NCI-H2196 treated with DMSO at 0.1 percent for 48 hours (cell line): ENCODE measurements around the gene RAB6B.

Source experiments
- DNase-seq: peaks from one replicate; lab custom pipeline; 2025; ENCODE audit not compliant: unreplicated experiment; lab: John Stamatoyannopoulos, UW

RAB6B gene

DNA sequence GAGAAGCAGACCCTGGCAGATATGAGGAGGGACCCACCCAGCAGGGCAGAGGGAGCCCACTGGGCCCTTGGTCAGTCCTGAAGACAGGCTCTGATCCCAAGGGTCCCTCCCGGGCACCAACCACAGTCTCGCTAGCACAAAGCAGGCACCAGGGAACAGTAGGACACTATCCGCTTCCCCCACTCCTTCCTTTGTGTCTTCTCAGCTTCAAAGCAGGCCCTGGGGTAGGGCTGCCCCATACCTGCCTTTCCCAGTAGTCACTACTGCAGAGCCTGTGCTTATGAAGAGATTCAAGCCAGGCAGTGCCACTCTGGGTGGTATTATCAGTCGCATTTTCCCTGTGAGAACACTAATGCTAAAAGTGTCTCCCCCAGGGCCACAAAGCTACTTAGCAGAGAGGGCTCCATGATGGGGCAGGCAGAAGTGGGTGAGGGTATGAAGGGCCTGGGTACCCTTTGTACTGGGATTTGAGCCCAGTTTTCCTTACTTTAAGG lies 57.3 kb downstream of the RAB6B start:
- DNase-seq, result no peak

DNA sequence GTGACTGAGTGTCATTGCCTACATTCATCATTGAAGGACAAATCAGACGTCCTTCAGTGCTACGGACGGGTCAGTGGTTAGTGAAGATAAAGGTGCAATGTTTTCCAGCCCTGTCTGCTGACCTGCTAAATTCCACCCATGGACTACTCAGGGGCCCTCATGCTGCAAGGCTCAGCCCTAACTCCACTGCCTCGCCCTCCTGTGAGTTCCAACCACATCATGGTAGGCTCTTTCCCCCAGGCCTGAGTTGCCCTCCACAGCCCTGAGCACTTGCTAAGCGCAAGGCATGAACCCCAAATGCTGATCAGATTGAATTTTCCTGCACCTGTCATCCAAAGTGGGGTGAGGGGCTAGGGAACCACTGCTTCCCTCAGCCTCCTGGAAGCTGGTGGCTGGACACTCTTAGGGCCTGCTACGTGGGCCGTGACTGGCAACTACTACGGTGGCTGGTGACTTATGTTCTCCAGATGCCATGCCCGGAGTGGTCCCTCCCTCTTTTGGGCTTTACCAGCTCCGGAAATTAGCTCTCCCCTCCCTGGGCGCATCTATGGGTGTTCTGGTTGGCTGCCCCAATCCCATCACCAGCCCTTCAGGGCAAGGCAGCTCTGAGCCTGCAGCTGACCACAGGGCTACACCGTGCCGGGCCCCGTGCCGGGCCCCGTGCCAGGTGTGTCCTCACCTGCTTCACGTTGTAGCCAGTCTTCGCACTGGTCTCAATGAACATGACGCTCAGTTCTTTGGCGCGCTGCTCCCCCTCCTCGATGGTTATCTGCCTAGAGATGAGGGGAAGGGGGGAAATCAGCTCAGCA lies 58.0 kb downstream of the RAB6B start:
- DNase-seq, result no peak

DNA sequence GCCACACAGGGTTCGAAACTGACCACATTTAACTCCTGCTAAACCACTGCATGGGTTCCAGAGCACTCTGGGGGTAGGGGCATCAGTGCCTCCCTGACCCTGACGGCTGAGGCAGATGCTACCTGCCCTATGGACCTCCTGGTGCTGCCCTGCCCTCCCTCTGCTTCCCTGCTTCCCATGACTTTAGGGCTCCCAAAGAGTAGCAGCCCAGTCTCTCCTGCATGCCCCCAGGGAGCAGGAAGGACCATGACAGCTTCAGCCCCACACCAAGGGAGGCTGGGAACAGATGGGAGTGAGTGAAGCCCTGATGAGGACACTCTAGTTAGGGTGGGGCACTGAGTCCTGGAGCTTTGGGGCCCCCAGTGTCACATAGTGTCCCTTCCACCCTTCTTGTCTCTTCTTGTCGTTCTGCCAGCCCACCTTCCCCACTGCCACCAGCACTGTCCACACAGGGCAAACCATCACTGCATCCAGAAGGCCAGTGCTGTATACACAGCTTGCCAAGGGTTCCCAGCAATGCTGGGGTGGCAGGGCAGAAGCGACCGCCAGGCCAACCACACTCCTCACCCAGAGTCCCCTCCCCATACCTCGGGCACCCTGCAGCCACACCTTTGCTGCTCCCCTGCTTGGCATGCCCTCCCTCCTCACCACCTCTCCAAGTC lies 59.1 kb downstream of the RAB6B start:
- DNase-seq, result no peak

DNA sequence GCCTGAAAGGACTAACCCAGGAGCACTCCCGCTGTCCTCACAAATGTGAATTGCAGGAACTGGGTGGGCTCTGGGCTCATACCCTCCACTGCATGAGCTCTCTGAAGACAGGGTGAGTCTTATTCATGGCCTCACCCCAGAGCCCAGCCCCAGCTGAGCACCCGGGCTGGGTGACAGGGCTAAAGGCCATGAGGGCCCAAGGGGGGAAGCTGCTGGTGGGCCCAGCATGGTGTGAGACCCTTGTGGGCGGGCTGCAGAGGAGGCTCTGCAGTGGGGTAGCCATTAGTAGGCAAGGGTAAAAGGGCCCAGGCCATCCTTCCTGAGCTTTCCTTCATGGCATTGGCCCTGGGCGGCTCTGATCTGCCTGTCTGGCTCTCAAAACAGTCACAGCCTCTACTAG lies 59.7 kb downstream of the RAB6B start:
- DNase-seq, result no peak

DNA sequence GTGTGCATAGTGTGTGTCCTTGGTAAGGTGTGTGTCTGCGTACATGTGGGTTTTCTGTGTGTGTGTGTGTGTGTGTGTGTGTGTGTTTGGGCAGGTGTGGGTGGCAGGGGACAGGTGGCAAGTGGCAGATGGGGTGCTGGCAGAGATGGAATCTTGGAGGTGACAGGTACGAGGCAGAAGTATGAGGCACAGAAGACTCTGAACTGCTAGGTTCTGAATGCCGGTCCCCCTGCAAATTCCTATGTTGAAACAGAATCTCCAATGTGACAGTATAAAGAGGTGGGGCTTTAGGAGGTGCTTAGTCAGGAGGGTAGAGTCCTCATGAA lies 60.3 kb downstream of the RAB6B start:
- DNase-seq, result no peak

DNA sequence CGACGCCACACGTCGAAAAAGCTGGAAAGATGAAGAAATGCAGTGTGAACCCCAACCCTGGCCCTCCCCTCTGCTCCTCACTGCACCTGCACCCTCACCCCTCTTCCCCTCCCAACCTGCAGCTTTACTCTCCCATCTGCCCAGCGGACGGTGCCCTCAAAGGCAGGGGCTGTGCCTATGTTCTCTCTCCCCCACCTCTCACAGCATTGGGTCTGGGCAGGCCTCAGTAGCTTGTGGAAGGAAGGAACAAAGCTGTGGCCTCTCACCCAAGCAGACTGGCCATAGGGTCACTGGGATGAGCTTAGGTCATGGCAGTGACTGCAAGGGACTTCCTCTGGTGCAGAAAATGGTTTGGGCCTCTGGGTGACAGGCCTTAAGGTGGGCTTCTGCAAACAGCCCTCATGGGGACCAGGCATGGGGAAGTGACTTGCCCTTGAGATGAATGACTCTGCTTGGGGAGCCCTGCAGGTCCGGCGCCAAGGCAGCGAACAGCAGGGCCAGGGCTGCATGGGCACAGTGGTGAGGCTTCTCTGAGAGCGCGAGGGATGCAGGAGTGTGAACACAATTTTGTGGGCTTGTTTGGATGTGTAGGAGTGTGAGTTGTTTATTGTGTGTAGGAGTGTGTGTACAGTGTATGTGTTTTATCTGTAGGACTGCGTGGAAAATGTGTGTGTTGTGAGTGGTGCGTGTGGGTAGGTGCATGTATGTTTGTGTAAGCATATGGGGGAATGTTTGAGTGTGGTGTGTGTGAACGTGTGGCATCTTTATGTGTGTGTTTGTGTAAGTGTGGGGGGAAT lies 60.9 kb downstream of the RAB6B start:
- no peak for DNase-seq

DNA sequence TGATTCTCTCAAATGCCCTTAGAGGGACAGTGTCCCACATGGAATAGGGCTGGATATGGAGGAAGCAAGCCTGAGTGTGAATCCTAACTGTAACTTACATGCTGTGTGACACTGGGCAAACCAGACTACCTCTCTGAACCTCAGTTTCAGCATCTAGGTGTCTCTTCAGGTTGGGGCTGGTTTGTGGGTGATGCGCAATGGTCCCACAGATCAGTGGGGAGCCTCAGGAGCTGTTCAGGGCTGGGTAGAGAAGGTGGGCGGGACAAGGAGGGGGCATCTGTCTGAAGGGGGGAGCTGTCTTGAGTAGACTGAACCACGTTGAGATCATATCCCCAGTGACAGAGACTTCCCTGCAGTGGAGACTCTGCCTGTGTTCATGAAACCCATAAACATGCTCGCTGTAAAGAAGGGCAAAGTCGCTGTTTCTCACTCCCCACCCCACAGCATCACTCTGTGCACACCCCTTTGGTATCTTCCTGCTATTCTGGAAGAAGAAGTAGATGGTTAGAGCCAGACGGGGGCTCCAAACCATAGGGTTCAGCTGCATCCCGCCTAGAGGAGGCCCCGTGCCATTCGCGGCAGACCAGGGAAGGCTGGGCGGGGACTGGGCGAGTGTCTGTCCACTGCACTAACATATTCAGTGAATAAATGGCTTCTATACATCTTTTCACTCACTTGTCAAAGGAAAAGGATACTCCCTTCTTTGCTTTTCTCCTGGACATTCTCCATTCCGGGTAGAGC lies 61.6 kb downstream of the RAB6B start:
- DNase-seq, result no peak

DNA sequence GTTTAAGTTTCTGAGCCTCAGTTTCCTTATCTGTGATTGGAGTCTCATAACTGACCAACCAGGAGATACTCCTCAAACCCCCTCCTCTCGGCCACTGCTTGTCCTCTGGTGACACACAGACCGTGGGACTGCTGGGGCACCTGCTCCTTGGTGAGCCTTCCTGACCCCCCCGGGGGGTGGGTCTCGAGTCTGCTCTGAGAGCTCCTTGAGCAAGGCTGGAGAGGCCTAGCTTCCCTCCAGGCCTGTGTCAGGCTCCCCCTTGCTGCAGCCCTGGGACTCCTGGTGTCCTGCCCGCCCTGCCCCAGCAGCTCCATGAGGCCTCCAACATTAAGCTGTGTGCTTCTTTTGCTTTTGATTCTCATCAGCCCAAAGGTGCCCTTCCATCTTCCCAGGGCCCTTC lies 62.4 kb downstream of the RAB6B start:
- DNase-seq, result no peak

DNA sequence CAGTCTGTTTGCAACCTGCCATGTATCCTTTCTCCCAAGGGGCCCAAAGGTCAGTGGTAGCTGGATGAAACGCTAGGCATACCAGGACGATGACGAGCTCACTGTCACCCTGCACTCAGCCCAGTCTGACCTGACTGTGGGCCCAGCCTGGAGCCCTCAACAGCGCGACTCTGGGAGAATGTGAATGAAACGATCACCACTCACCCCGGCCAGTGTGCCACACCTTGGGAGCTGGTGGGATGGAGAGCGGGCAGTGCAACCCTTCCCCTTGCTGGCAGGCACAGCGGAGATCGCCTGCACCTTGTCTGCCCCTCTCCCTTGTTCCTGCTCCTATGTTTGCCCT lies 62.9 kb downstream of the RAB6B start:
- no peak for DNase-seq

DNA sequence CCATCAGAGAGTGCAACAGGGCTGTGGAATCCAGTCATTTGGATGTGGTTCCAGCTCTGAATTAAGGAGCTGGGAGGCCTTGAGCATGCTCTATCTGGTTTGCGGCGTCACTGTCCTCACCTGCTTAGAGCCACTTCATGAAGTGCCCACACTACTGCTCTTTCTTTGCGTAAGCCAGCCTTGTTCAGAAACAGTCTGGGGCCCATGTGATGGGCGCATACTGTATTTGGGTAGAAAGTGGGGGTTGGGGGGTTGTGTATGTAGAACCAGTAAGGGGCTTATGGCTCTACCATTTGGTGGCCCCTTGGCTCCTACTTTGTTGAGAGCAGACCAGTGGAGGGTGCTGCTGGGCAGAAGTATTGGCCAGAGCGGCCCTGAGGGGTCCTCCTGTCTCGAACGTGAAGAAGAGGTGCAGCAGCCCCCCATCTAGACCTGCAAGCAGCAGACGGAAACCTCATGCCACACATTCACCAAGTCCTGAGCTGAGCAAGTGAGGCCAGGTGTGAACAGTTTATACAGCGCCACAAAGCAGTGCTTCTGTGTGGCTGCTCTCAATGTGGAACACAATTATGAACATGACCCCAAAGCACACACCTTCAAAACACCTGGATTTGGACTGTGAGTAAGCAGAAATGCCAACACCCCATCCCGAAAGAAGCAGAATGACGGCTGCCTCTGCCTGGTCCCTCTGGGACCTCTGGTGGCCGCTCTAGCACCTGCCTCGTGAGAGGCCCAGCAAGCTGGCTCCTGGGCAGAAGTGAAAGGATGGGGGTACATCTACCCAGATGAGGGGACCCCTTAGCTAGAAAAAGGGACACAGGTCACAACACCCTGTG lies 63.5 kb downstream of the RAB6B start:
- no peak for DNase-seq

DNA sequence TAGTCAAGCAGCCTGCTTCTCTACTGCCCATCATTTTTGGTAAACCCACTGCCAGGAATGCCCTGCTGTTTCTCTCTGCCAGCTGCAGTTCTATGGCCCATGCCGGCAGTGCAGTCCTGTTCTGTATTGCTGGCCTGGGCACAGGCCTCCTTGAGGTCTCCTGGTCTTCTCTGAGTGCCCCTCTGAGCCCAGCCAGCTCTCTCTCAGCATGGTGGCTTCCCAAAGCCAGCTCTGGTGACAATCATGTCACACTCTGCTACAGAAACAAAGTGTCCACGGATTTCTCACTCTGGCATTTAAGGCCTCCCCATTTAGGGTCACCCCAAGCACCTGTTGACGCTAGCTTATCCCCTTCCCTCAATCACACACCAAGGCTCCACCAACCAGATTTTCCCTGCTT lies 65.6 kb downstream of the RAB6B start:
- no peak for DNase-seq

DNA sequence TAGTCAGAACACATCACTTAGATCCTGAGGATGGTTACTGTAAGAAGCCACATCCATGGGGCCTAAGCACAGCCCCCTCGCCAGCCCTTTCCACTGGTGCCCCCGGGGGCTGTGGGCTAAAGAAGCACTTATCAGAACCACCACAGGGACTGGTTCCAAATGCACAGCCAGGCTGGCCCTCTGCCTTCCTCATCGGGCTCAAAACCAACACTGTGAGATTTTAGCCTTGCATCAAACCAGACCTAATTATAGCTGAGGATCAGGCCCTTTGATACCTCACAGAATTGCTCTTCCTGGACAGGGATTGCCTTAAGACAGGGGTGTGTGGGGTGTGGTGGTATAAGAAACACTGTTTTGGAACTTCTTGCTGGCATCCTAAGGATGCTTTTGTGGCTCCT lies 66.4 kb downstream of the RAB6B start:
- no peak for DNase-seq

DNA sequence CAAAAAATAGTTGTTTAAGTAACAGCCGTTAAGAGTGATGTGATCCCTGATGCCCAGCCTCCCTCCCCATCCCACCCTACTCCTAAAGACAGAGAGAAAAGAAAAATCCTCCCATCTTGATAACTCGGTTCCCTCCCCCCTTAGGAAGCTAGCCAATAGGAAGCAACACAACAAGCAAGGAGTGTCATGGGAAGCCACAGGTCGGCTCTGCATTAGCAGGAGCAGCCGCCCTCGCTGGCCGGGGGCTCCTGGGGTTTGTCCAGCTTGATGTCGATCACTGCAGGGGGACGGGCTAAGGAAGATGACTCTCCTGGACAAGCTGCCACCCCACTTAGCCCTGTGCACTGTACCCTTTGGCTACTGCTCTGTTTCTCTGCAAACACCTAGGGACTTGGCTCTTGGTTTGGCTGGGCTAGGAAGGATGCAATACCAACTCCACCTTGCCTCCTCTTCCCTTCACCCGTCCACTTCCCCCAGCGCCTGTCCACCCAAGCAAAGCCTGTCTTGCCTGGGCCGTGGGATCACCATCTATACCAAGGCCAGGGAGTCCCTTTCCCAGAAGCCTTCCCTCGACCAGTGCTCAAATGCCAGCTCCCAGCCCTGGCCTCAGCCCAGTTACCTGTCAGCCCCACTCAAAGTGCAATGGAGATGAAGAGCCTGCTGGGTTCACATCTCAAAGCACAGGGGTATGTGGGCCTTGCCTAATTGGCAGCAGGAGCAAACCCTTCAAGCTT lies 66.9 kb downstream of the RAB6B start:
- no peak for DNase-seq

DNA sequence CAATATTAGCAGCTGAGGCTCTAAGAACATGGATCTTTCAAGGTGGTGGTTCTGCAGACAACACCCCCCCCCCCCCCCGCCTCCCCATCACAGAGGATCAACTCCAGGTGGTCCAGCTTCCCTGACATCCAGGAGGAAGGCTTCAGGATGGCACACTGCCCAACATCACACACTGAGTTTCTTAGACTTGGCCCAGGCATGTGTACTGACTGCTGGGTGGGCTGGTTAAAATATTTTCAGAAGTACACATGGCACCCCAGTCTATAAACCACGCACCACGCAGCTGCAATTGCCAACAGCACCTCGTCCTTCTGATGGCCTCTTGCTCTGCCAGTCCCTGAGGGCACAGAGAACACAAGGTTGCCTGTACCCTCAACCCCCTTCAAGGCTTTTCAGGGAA lies 68.0 kb downstream of the RAB6B start:
- DNase-seq, result no peak

DNA sequence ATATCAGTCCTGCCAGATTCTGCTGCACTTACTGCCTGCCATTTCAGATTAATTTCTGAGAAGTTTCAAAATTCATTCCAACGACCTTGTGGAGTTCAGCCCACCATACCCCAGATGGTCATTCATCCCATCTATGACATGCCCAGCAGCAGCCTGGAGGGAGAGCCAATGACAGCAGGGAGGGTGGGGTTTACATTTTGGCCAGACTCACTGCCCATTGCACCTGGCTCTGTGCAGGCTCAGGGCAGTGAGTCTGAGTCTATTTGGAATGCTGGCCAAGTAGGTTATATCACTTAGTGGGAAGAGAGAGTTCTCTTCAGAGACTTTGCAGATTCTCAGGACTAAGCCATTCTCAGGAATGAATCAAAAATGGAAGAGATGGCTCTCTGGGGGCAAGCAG lies 68.5 kb downstream of the RAB6B start:
- no peak for DNase-seq

DNA sequence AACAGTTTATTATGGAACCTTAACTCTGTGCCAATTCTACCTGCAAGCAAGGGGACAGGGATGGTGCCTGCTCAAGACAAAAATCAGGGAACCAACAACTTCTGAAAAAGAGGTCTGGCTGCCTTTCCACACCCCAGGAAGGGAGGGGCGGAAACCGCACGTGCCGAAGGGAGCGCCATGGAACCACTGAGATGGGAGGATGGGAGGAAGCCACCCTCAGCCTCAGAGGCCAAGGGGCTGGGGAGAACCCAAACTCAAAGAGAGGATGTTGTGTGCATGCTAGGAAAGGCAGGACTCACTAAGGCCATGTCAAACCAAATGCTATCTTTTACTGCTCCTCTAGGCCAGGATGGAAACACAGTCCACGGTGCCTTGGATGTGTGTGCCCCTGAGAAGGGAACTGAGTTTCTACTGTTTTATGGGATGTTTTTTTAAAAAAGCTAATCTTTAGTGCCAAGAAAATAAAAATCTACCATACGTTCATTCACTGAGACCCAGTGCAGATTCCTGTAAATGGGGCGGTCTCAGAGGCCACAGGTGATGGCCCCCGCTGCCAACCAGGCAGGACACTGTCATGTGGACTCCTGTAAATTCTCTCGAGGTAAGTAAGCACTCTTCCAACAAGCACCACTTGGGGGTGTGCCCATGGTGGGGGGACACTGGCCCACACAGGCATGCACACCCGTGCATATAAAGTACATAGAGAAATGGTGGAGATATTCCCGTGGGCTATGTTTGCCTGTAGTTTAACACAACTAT lies 69.5 kb downstream of the RAB6B start:
- no peak for DNase-seq

DNA sequence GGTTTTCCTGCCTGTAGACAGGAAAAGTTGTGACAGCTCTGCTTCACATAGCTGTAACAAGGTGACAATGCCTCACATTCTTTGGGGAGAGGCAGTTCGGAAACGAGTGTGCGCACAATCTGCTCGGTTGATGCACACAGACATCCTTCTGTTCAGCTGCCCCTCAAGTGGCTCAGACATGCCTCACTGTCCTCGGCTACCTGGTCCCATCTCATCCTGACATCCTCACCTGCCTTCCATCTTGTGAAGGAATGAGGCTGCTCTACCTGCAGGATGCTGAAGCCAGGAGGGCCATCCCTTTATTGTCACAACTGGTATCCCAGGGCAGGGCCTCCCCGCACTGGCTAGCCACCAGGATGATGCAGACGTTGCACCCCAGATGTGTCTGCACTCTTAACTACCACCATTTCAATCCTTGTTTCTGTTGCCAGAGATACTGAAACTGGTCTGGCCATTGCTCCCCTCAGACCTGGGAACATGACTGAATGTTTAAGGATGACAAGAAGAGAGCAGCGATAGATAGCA lies 70.7 kb downstream of the RAB6B start:
- no peak for DNase-seq

DNA sequence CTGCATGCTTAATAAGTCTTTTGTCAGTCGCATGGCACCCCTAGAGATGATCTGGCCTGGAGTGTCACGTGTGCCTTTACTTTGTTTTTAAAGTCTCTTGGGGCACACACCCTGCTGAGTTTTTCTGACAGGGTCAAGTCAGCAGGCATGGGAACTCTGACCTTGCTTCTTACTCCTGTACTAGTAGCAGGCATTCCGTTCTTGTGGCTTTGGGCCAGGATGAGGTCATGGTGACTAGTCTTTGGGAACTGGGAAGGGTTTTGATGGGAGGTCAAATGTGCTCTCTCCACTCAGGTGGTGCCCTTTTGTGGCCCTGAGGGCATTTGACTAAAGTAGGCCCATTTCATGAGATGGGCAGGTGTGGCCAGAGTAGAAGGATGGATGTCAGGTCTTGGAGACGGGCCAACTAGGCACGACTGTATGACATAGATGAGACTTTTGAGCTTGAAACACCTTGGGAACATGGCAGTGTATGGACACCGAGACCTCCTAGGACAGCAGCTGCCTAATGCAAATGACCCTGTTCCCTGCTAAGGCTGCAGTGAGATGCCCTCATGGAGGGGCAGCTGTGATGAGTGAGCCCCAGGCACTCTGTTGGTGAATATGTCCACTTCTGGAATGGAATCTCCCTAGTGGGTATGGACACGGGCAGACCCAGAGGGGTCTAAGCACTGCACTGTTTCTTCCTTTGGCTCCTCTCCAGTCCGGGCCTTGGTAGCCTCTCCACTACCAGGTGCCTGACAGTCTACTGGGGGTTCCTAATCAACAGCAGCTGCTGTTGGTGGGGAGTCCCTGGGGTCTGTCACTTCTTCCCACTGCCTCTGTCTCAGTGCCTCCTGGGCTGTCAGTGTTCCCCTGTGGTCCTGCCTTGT lies 73.7 kb downstream of the RAB6B start:
- peak; percentile 57 for DNase-seq
